ENCODE data around the gene CSTPP1. TPM values are rescaled to one million over a fixed set of nuclear protein-coding genes. Genes with fewer than 3 reads are reported as not detected.

The CSTPP1 gene
- total RNA-seq, 3 donors from 2014 or later, result 31.9 to 41.1 (median 32.8) TPM

- ATAC-seq (no peak), DNase-seq (peak in 1 of 3 donors; percentile 33)
- H3K4me3 ChIP-seq, result no peak overlapping the region
- peaks cover 25% of the 10 kb centered on the region for H3K36me3 ChIP-seq (ENCODE audit: low read depth)
- no peaks in the 10 kb centered on the region for H3K9me3 ChIP-seq
- no peak for TF ChIP-seq CTCF (IDR thresholded peaks at IDR 0.05)
- H3K4me1 ChIP-seq (ENCODE audit: low read depth), result no peaks in the 10 kb centered on the region
- intact Hi-C loops (cut with DNase I, micrococcal nuclease), result no loop called here
Measured at GRCh38 chr11:47163898-47164297, 227.3 kb downstream of the CSTPP1 start.

- DNase-seq, result peak in 1 of 3 donors; percentile 48
- intact Hi-C loops (cut with DNase I, micrococcal nuclease), result no loop called here
- TF ChIP-seq CTCF (IDR thresholded peaks at IDR 0.05), result no peak
- Histone ChIP-seq H3K9me3 (no peaks in the 10 kb centered on the region), H3K4me1 (ENCODE audit: low read depth) (no peaks in the 10 kb centered on the region), H3K4me3 (no peak overlapping the region), H3K36me3 (ENCODE audit: low read depth) (peaks cover 25% of the 10 kb centered on the region)
- no peak for ATAC-seq
Measured at GRCh38 chr11:47164321-47164720, 227.8 kb downstream of the CSTPP1 start.

- Histone ChIP-seq H3K4me1 (ENCODE audit: low read depth) (no peaks in the 10 kb centered on the region), H3K9me3 (no peaks in the 10 kb centered on the region), H3K36me3 (ENCODE audit: low read depth) (peaks cover 25% of the 10 kb centered on the region), H3K4me3 (no peak overlapping the region)
- no peak for ATAC-seq
- no peak for TF ChIP-seq CTCF (IDR thresholded peaks at IDR 0.05)
- intact Hi-C loops (cut with DNase I, micrococcal nuclease), result no loop called here
- peak in 1 of 3 donors; percentile 27 for DNase-seq
Measured at GRCh38 chr11:47165253-47165840, 228.8 kb downstream of the CSTPP1 start.

GRCh38 chr11:47166368-47166767 is 229.8 kb downstream of the CSTPP1 start:
- Histone ChIP-seq H3K36me3 (ENCODE audit: low read depth) (peaks cover 25% of the 10 kb centered on the region), H3K4me1 (ENCODE audit: low read depth) (no peaks in the 10 kb centered on the region), H3K4me3 (no peak overlapping the region), H3K9me3 (no peaks in the 10 kb centered on the region)
- ATAC-seq (no peak), DNase-seq (no peak)
- intact Hi-C loops (cut with DNase I, micrococcal nuclease), result no loop called here
- no peak for TF ChIP-seq CTCF (IDR thresholded peaks at IDR 0.05)

- DNase-seq, result no peak
- no peaks in the 10 kb centered on the region for H3K9me3 ChIP-seq
- H3K36me3 ChIP-seq (ENCODE audit: low read depth), result peaks cover 19% of the 10 kb centered on the region
- intact Hi-C loops (cut with DNase I, micrococcal nuclease), result loop anchor here in 1 of 2 donors (10.0 kb wide), 1 partner anchor 184 kb away; the partner anchor contains the start of gene MYBPC3
- no peak for ATAC-seq
- H3K4me3 ChIP-seq, result no peak overlapping the region
- peaks cover 10% of the 10 kb centered on the region for H3K4me1 ChIP-seq (ENCODE audit: low read depth)
- no peak for TF ChIP-seq CTCF (IDR thresholded peaks at IDR 0.05)
Measured at GRCh38 chr11:47171061-47171838, 234.7 kb downstream of the CSTPP1 start.
